NCI-H1417 (cell line): Measurements from ENCODE around the gene PSAT1.

ENCODE experiments used
- DNase-seq, 3 experiments: peaks; one replicate each; lab custom pipeline; 2025; lab: John Stamatoyannopoulos, UW

Gene PSAT1

DNA sequence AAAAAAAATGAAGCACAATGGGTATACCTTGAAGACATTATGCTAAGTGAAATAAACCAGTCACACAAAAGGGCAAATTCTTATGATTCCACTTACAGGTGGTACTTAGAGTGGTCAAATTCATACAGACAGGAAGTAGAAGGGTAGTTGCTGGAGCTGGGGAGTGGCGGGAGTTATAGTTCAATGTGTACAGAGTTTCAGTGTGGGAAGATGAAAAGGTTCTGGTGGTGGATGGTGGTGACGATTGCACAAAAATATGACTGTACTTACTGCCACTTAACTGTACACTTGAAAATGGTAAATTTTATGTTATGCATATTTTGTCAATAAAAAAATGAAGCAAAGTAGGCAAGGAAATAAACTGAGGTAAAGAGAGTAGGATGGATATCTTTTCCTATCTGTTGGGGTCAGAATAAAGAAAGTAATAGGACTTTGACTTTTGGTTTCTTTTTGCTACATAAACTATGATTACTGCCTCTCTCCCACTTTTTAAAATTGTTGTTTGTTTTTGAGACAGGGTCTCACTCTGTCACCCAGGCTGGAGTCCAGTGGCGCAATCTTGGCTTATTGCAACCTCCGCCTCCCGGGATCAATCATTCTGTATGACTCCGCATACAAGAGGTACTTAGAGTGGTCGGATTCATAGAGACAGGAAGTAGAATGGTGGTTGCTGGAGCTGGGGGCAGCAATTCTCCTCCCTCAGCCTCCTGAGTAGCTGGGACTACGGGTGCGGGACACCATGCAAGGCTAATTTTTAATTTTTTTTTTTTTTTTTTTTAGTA is 4.0 kb upstream of the PSAT1 start:
- DNase-seq: no peak

DNA sequence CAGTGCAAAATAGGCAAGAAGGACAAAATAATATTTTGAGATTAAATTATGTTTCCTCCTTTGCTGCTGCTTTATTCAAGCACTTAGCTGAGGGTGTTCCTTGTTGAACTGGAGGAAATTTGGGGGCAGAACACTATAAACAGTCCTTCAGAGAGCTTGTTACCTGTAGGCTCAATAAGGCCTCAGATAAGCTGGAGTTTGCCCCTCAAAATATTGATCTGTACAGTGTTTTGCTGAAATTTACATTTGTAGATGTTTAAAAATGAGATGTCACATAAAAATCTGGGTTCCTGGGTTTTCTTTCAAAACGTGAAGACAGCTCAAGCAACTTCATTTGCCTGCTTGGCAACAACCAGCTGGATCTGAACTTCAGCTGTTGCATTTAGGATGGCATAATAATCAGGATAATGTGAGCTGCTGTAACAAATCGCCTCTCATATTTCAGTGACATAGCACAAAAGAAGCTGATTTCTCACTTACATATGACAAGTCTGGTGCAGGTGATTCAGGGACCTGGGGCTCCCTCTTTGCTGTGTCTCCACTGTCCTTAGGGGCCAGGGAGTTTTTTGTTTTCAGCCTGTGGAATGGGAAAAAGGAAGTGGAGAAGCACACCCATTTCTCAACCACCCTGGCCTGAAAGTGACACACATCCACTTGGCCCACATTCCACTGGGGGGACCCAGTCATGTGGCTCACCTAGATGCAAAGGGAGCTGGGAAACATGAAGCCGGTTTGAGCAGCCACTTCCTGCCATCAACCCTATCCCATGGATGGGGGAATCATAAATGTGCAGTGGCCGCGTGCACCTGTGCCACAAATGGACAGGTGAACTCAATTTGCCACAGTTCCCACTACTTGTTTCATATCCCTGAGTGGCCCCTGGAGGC is 2.4 kb upstream of the PSAT1 start:
- DNase-seq: no peak

DNA sequence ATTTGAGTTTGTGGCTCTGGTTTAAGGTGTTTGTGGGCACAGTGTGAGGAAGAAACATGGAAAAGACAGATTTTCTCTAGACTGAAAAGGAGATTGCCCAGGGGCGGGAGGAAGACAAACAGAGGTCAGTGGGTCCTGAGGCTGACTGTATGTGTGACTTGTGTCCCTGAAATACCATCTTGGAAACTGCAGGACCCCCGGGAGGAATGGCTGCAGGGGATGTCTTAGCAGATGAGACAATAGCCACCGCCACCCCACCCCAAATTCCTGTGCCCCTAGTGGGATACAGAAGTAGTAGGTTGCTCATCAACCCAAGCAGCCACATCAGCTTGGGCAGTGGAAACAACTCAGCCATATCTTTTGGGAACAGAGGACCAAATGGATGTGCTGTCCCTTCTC is 1.7 kb upstream of the PSAT1 start:
- DNase-seq: no peak

DNA sequence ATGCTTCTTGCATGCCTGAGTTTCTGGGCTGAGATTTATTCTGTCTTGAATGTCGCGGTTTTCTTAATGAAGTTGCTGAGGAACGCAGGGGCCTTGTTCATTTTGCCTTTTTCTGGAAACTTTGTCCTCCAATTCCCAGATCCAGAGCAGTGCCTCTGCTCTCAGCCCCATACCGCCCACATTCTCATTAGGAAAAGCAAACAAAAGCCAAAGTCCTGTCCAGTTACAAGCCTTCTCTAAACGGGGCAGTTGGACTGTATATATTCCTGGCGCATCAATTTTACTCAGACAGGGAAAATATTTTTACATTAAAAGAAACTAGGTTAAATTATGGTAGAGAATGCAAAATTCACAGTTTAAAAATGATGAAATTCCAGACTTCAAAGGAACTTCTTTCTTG is 1.2 kb upstream of the PSAT1 start:
- DNase-seq: peak in 2 of 3 experiments; percentile 42 to 58

DNA sequence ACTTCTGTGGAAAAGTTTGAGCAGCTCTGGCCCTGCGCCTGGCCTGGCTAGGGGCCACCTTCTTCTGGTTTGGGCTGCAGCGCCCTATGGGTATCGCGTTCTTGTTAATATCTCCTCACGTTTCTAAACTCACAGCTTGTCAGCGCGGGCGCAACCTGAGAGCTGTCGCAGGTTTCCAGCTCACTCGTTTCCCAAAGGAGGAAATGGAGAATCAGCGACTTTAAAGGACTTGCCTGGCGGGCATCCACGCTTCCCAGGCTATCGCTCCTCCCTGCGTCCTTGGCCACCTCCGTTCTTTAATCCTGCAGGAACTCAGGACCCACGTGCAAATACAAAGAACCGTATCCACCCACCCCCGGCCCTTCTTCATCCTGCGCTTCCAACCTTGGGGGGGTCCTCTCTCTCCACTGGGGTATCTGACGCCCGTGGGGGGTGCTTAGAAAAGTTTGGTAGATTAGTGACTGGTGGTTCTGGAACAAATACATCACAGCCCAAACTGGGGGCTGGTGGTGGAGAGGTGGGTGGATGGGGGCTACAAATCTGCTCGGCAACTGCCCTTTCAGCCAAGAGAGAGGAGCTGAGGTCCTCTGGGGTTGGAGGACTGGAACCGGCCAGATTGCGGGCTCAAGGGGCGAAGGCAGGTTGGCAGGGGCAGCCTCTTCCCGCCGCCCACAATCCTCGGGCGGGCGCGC is 578 bp upstream of the PSAT1 start:
- DNase-seq: peak; percentile 53 to 90 (median 86)

DNA sequence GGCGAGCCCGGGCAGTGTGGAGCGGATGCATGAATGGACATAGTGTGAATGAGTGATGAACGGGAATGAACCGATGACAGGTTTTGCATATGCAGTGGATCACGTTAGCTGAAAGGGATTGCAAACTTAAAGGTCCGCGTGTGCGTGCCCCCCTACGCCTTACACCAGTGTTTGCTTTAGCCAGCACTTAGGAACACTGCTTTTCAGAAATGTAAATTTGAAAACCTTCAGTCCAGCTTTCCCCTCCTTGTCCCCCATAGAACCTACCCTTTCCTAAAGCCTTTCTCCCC is 692 bp downstream of the PSAT1 start:
- DNase-seq: no peak

DNA sequence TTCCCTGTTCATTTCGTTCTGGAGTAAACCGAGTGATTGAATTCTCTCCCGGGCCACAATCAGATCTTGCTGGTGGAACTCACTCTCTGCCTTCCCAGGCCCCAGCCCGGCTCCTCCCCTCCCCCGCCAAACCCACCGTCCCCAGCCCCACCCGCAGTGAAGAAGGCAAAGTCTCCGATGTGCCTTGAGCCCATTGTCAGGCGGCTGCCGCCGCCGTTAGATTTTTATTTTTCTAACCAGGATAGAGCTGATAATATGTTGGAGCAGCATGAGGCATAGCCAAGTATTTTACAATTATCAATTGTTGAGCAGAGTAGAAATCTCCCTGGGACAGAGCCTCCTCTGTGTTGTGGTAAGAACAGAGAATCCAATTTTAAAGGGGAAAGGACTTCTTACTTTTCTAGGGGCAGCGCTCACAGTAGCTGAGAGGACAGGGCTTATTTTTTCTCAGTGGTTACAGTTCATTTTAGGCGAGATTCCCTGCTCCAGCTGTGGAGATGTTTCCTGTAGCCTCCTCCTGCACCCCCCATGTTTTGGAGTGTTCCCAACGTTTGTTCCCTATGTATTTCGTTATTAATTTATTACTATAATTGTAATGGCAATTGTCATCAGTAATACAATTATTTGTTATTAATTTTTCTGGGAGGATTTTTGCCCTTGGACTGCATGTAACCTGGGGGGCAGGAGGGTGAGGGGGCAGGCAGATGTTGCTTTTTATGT is 1.3 kb downstream of the PSAT1 start:
- peak in 2 of 3 experiments; percentile 45 to 72 for DNase-seq

DNA sequence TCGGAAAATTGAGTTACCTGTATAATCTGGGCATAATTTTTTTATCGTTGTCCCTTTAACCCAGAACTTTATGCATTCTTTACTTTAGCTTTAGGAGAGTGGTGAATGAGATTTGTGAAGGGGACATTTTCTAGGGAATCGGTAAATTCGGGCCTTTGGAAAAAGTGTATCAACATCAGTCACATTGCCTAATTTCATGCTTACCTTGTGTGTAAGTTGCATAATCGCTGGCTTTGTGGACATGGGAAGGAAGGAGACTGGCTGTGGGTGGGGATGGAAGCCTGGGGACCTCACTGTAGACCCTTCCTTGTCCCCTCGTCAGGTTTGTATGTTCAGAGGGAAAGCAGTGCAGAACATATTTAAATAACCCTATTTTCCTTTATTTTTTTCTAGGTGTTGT is 3.3 kb downstream of the PSAT1 start:
- no peak for DNase-seq

DNA sequence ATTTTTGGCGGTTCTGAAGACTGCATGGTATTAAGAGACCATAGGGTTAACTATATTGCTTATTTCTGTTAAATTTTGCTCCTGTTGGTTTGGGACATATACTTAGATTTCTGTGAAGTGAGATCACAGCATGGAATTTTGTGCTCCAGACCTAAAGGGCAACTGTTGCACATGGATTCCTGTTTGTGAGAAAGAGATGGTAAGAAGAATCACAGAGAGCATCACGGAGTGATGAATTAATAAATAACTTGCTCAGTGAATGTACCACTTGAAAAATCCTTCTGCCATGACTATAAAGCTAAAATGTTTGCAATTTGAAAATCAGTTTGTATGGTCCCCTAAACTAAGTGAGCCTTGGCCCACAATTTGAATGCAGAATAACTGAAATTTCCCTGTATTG is 4.5 kb downstream of the PSAT1 start:
- no peak for DNase-seq

DNA sequence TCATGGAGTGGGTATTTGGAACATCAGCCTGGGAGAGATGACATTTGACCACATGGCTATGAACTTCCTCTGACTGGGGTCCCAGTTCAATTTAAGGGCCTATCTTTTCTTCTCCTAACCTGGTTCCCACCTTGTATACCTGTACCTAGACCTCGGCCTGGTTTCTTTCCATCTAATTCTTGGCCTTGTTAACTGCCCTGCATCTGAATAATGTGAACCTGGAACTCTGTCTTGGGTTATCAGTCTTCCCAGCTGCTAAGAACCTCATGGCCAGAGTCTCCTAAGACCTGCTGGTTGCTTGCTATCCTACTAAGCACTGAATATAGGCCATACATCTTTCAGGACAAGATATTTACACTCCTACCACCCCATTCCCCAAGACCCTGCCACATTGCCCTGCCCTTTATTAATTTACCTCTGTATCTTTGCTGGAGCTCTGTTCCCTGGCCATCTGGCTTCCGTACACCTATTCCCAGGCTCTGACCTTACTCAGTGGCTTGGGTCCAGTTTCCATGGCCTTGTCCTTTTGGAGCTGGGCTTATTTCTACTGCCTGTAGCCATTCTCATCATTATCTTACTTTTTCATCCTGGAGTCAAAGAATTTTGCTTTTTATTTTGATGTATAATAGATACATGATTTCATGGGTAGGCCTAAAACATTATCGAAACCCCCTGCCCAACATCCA is 6.6 kb downstream of the PSAT1 start:
- no peak for DNase-seq

DNA sequence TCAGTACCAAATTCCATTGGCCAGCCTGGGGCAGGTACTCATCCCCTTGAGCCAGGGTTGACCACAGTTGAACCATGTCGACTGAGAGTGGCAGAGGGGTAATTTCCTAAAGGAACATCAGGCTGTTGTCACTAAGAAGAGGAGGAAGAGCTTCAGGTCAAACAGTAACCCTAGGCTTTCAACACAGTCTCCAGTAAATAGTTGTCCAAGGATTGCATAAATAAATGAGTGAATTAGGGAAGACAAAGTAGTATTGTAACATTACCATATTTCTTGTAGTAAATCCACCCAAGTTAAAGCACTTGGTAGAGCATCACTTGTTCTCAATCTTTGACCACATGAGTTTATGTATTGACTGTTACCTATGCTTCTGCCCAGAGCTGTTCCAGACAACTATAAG is 7.4 kb downstream of the PSAT1 start:
- no peak for DNase-seq

DNA sequence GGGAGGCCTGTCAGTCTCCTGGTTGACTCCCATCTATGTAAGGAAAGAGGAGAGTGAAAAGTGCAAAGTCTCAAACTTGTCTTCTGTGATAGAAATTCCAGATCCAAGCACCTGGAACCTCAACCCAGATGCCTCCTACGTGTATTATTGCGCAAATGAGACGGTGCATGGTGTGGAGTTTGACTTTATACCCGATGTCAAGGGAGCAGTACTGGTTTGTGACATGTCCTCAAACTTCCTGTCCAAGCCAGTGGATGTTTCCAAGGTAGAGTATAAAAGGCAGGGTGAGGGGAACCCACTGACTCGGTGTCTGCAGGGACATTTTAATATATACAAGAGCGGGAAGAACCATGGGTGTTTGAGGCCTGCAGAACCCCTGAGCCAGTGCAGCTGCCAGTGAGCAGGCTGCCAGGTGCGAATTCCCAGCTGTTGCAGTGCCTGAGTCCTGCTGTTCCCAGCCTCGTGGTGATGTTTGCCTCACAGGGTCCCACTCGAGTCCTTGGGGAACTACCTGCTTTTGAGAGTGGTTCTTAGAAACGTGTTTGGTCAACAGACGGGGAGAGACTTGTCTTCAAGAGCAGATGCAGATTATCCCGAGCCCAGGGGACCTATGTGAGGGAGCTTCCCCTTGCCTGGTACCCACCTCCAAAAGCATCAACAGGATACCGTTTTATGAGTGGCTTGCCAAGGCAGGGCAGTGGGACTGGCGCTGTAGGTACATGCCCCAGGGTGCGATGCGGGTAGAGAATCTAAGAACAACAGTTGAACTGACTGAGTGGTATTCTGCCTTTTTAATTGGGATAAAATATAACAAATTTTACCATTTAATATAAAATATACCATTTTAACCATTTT is 9.5 kb downstream of the PSAT1 start:
- no peak for DNase-seq

DNA sequence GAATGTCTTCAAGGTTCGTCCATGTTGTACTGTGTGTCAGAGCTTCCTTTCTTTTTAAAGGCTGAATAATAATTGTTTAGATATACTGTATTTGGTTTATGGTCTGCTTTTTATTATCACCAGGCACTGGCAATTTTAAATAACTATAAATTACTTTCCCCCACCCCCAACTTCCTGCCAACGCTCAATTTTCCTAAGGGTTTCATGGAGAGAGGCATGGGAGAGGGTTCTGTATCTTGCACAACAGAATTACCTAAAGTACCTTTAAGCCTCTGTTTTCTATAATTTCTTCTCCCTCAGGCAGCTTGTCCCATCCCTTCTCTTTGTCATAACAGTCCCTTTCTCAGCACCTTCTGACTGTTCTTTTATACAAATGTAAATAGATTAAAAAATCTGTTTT is 10.4 kb downstream of the PSAT1 start:
- peak in 1 of 3 experiments; percentile 14 for DNase-seq

DNA sequence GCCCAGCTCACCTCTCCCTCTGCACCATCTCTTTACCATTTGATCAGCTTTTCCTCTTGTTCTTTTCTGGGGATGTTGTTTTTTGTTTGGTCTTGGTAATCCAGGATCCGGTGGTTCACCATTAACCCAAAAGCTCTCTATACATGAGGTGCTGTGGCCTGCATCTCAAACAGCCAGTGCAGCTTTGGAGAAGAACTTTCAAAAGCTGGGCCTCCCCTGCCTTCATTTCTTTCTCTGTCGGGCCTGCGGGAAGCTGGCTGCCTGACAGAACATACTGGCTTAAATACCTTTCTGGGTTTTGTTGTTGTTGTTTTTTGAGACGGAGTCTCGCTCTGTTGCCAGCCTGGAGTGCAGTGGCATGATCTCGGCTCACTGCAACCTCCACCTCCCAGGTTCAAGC is 12.1 kb downstream of the PSAT1 start:
- DNase-seq: no peak

DNA sequence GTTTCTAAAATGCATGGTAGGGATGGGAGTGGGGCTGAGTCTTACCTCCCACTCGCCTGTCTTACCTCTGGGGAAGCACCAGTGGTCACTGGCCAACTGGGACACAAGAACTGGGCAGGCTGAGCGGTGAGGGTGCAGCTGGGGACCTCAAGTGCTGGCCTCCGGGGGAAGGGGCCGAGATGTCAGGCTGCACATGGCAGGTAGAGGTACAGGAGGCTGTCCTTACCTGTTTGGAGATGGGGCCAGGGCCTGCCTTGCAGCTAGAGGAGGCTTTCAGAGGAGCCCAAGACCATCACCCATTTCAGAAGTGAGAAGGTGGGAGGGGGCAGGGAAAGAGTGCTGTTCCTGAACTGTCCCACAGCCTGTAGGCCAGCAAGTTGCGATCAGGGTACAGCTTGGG is 14.2 kb downstream of the PSAT1 start:
- DNase-seq: no peak

DNA sequence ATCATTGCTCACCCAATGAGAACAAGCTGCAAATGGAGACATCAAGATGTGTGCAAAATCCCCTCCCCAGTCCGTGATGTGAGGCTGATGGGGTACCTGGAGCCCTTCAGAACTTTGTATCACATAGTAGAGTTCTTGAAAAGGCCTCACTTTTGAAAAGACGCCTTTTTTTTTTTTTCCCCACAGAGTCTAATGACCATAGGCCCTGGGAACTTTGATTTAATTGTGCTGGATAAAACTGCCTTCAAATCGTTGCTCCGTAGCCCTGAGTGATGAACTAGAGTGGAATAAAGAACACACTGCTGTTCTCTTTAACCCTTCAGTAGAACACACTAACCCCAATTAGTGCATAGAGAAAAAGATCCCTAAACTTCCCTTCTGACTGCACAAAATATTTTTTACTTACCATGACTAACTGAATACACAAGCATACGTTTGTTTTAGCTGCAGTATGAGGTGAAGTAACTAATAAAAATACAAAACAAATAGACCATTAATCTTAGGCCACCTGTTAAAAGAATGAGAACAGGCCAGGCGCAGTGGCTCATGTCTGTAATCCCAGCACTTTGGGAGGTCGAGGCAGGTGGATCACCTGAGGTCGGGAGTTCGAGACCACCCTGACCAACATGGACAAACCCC is 15.1 kb downstream of the PSAT1 start:
- no peak for DNase-seq

DNA sequence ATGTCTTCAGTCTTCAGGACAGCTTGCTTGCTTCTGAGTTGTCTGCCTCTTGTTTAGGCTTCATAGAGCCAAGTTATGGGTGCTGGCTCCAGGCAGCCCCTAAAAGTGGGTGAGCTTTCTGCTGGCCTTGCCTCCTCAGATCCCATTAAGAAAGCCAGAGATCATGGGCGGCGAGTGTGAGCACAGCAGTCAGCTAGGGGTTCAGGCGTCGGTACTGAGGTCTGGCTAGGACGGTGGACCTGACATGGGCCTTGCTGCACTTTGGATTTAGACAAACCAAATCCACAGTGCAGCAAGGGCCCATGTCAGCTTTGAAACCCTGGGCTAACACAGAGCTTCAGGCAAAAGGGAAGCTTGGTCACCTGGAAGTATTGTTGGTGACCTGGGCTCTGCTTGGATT is 17.6 kb downstream of the PSAT1 start:
- DNase-seq: no peak

DNA sequence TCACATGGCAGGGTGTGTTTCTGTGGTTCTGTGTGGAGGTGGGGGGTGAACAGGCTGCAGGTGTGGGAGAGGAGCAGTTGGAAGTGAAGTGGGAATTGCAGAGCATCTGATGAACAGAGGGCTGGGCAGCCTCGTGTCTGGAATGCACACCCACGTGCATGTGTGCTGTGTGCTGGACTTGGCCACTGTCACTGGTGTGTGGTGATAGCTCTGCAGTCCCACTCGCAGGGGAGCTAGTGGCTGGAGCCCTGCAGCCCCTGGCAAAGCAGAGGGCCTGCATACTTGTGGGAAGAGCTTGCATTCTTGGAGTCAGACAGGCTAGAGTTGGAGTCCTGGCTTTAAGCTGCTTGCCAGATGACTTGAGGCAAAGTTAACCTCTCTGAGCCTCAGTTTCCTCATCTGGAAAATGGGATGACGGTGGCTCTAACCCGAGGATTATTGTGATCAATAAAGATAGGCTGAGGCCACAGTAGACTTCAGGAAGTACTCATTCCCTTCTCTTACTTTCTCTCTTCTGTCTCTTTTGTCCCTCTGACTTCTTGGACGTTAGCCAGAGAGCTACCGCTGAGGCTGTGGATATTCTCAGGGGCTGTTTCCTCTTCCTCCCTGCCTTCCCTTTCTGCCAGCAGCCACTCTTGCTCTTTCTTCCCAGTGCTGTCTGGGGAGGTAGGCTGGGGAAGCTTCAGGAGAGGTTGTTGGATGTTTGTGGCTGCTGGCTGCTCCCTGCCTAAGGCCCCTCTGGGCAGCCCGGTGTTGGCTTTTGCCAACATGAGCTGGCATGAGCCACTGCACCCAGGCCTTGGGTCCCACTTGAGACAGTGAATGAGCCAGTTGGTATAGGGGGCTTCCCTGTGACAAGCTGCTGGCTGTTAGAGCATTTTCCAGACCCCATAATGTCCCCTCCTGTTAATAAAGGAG is 18.3 kb downstream of the PSAT1 start:
- DNase-seq: no peak
